AG08396 (cell line): ENCODE results near the gene HJURP.

Source experiments
- DNase-seq: peaks from one replicate; pipeline ENCODE4 v3.0.0; 2012; ENCODE audit warnings: low spot score, mixed read lengths

Gene HJURP

DNA sequence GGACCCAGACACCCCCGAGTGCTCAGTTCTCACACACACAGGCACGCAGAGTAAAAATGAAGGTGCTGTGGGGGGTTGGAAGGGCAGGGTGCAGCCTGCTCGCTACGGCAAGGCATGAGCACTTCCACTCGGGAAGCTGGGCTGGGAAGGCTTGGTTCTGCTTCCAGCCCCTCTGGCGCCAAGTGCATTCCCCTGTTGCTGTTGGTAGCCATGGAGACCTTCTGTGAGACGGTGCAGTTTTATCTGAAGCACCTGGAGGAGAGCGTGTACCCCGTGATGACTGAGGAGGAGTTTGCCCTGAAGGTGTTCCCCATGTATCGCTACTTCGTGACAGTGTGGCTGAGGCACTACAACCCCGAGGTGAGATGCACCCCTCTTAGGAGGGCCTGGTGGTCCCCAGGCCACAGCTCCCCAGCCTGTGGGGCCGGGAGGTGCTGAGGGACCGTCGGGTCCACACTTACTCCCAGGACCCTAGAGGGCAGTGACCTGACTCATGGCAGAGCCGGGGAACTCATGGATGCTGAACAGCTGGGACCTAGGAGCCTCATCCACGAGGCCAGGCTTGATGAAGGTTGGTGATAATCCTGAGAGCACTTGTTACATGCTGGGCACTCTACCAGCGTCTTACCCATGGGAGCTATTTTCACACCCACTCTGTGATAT lies 60.7 kb downstream of the HJURP start:
- DNase-seq = no peak

- no peak for DNase-seq
Measured at GRCh38 chr2:233792720-233793119, 61.6 kb downstream of the HJURP start.

DNA sequence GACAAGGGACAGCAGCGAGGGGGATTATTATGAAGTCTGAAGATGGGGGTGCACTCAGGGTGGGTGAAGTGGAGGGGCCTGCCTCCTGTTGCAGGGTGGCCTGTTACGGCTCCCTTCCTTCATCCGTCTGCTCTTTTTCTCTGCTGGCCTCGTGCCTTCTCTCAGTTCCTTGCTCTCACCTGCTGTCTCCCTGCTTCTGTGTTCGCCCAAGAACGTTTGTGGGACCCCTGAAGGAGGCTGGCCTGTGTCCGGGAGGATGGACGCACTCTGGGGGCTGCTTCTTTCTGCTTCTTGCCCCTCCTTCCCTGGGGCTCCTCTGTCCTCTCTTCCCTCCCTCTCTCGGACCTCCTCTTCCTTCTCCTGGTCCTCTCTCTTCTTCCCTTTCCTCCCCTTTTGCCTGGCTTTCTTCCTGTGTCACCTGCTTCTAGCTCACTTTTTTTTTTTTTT lies 62.4 kb downstream of the HJURP start:
- no peak for DNase-seq

- no peak for DNase-seq
Measured at GRCh38 chr2:233791151-233791882, 63.0 kb downstream of the HJURP start.

DNA sequence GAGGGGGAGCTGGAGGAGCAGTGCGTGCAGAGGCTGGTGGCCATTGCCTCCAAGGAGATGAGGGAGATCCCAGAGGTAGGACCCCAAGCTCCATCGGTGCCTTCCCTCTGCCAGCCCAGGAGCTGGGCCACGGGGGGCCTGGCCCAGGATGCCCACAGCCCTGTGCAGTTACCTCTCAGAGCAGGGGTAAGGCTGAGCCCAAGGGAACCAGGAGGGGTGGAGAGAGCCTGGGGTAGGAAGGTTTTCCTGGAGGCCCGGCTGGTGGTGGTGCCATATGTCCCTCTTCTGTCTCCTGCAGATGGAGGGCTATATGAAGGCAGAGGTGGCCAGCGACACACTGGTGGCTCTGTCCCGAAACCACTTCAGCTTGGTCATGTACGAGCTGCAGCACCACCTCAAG lies 64.8 kb downstream of the HJURP start:
- DNase-seq = no peak
